Stomach (tissue), 9 donors: ENCODE data around the gene TBC1D10A. TPM values are rescaled to one million over a fixed set of nuclear protein-coding genes. Genes with fewer than 3 reads are reported as not detected.

ENCODE experiments used
- DNase-seq, 2 donors: peaks; one replicate each; pipeline versions ENCODE4 v3.0.0 to v3.0.0-alpha.2; 2013 to 2019
- H3K27ac ChIP-seq, 5 donors: fragments of 200-600 bp in 4 of 5; sonication (generic) in 4 of 5; one replicate each; pipeline ENCODE4 v1.5.1; 2013 to 2019; ENCODE audit warnings: mild to moderate bottlenecking in 1 of 5, moderate library complexity in 1 of 5
- H3K27me3 ChIP-seq, 3 donors: fragments of 200-600 bp; sonication (generic); one replicate each; pipeline ENCODE4 v1.5.1; 2017 to 2019; ENCODE audit warnings: mixed run types in 1 of 3
- H3K36me3 ChIP-seq, 4 donors: fragments of 200-600 bp; sonication (generic); 1 replicate in 3 of 4; 2 replicates in 1 of 4; pipeline ENCODE4 v1.5.1; 2016 to 2019
- H3K4me1 ChIP-seq, 4 donors: fragments of 200-600 bp; sonication (generic); one replicate each; pipeline ENCODE4 v1.5.1; 2016 to 2019
- H3K4me3 ChIP-seq, 4 donors: fragments of 200-600 bp; sonication (generic) in 3 of 4; one replicate each; pipeline ENCODE4 v1.5.1; 2016 to 2019; ENCODE audit warnings: mild to moderate bottlenecking in 1 of 4
- H3K9me3 ChIP-seq, 4 donors: fragments of 200-600 bp; sonication (generic); one replicate each; pipeline ENCODE4 v1.5.1; 2016 to 2019
- EP300 ChIP-seq: sonication (generic); formaldehyde crosslinking; IDR thresholded peaks from one replicate; pipeline ENCODE4 v1.6.1; 2017; ENCODE audit warnings: antibody characterized with exemption
- POLR2A ChIP-seq, 4 donors: fragments of 450-650 bp; IDR thresholded peaks; one replicate each; pipeline ENCODE4 v1.6.1; 2016; ENCODE audit warnings: antibody characterized with exemption in 4 of 4, control low read depth in 2 of 4, mild to moderate bottlenecking in 1 of 4, moderate library complexity in 1 of 4
- POLR2AphosphoS5 ChIP-seq, 3 donors: sonication (generic); formaldehyde crosslinking; IDR thresholded peaks; one replicate each; pipeline ENCODE4 v1.6.1; 2016; ENCODE audit warnings: antibody characterized with exemption in 3 of 3
- WGBS, 5 donors: extraction: QIAGEN DNeasy Blood & Tissue Kit in 3 of 5; methylation state at CpG; one replicate each; pipeline versions ENCODE4 v1.1.5 to v1.1.7; 2013 to 2018; 5-methylcytosine and 5-hydroxymethylcytosine counted together
- intact Hi-C: fragments of 100-400 bp; cut with DNase I; formaldehyde crosslinking; loops from one replicate; pipeline ENCODE4 v1.15.1; 2023; ENCODE audit warnings: low total_unique reads
- polyA plus RNA-seq, 3 donors: library from polyadenylated mRNA; stranded (reverse); fragments of 200-250 nt; gene quantifications; one replicate each; pipeline ENCODE4 v1.2.3, GENCODE V29; 2013
- total RNA-seq, 5 donors: library from RNA; depleted of rRNA; stranded (reverse); fragments of >200 nt; gene quantifications; one replicate each; pipeline versions ENCODE4 v1.1.0 to v1.2.3, GENCODE V29; 2014 to 2016
- TF ChIP-seq, protein P1 (sequence below), 7 experiments: fragments of 450-650 bp in 4 of 7; fragments of 200-600 bp in 3 of 7; sonication (generic) in 3 of 7; IDR thresholded peaks; one replicate each; pipeline ENCODE4 v1.5.1; 2016 to 2019; ENCODE audit warnings: antibody characterized with exemption in 7 of 7, control low read depth in 2 of 7, mild to moderate bottlenecking in 1 of 7
- donor health status: healthy with polysubstance abuse.
- donor health status: Bipolar disorder and iron deficiency.
- donor health status: healthy.

The TBC1D10A gene
- total and polyA plus RNA-seq, 8 donors = 2.2 to 24.5 (median 18.0) TPM

DNA sequence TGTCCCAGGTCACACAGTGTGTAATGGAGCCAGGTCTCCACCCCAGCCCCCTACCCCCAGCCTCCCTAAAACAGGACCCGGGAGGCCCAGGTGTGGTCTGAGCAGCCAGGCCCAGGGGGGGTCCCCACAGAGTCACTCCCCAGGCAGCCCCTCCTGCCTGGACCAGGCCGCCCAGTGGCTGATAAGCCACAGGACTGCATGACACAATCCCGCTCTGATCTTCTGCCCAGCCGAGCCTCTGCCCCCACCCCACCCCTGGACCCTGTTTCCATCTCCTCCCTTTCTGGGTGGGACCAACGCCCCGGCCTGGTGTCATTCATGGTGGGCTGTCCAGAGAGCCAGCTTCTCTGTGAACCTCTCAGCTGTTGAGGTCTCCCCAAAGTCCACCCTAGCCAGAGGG, 72.4 kb downstream of the TBC1D10A start:
- Histone ChIP-seq H3K27ac (peak overlapping the region in 2 of 5 donors; percentile 13 to 62), H3K9me3 (no peaks in the 10 kb centered on the region), H3K4me1 (peaks cover 22 to 70% (median 33%) of the 10 kb centered on the region in 4 donors), H3K4me3 (no peak overlapping the region), H3K27me3 (peaks cover 0 to 4% (median 0%) of the 10 kb centered on the region in 3 donors), H3K36me3 (no peaks in the 10 kb centered on the region)
- 70 to 89% (median 82%) methylated on average over 6 of the region's 6 CpGs for WGBS, 5 donors
- intact Hi-C loops = loop anchor here (5.0 kb wide), 1 partner anchor 142 kb away; no protein-coding TSS in a partner anchor
- TF ChIP-seq EP300 (no peak), POLR2AphosphoS5 (IDR thresholded peaks at IDR 0.05) (no peak), POLR2A (IDR thresholded peaks at IDR 0.05) (no peak)
- TF ChIP-seq, protein P1, sequence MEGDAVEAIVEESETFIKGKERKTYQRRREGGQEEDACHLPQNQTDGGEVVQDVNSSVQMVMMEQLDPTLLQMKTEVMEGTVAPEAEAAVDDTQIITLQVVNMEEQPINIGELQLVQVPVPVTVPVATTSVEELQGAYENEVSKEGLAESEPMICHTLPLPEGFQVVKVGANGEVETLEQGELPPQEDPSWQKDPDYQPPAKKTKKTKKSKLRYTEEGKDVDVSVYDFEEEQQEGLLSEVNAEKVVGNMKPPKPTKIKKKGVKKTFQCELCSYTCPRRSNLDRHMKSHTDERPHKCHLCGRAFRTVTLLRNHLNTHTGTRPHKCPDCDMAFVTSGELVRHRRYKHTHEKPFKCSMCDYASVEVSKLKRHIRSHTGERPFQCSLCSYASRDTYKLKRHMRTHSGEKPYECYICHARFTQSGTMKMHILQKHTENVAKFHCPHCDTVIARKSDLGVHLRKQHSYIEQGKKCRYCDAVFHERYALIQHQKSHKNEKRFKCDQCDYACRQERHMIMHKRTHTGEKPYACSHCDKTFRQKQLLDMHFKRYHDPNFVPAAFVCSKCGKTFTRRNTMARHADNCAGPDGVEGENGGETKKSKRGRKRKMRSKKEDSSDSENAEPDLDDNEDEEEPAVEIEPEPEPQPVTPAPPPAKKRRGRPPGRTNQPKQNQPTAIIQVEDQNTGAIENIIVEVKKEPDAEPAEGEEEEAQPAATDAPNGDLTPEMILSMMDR (IDR thresholded peaks at IDR 0.05) = no peak
- no peak for DNase-seq

DNA sequence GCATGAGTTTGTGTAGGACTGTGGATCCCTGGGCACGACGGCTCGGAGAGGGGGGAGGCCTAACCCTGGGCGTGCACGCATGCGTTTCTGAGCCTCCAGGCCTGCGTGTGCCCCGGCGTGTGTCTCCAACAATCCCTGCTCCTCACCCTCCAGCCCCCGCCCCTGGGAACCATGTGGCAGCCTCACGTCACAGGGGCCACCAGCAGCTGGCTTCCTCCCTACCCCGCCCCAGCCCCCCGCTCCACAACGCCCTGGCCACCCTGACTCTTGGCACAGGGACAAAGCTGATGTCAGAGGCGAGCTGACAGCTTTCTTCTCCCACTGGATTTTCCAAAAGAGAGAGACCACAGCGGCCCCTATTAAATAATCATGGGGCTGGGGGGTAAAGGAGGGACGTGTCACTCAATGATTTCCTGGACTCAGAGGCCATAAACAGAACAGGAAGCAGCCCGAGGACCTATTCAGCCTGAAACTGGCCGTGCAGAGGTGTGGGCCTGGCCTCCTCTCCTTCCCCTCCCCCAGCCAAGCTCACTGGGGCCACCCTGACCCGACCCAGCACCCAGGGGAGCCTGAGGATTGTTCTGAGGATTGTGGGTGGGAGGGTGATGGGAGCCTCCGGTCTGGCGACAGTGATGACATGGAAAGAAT, 73.4 kb downstream of the TBC1D10A start:
- 15 to 42% (median 27%) methylated on average over 21 to 22 of the region's 22 CpGs for WGBS, 5 donors
- TF ChIP-seq EP300 (no peak), POLR2A (IDR thresholded peaks at IDR 0.05) (no peak)
- TF ChIP-seq, protein P1 (IDR thresholded peaks at IDR 0.05) = no peak
- no peaks in the 10 kb centered on the region for H3K9me3 ChIP-seq
- H3K4me1 ChIP-seq = peaks cover 27 to 73% (median 42%) of the 10 kb centered on the region in 4 donors
- peak; percentile 43 to 92 for DNase-seq
- H3K27me3 ChIP-seq = peaks cover 0 to 14% (median 0%) of the 10 kb centered on the region in 3 donors
- intact Hi-C loops = loop anchor here (5.0 kb wide), 1 partner anchor 141 kb away; no protein-coding TSS in a partner anchor
- no peak overlapping the region for H3K4me3 ChIP-seq
- no peaks in the 10 kb centered on the region for H3K36me3 ChIP-seq
- peak overlapping the region; percentile 7 to 64 (median 57) for H3K27ac ChIP-seq

DNA sequence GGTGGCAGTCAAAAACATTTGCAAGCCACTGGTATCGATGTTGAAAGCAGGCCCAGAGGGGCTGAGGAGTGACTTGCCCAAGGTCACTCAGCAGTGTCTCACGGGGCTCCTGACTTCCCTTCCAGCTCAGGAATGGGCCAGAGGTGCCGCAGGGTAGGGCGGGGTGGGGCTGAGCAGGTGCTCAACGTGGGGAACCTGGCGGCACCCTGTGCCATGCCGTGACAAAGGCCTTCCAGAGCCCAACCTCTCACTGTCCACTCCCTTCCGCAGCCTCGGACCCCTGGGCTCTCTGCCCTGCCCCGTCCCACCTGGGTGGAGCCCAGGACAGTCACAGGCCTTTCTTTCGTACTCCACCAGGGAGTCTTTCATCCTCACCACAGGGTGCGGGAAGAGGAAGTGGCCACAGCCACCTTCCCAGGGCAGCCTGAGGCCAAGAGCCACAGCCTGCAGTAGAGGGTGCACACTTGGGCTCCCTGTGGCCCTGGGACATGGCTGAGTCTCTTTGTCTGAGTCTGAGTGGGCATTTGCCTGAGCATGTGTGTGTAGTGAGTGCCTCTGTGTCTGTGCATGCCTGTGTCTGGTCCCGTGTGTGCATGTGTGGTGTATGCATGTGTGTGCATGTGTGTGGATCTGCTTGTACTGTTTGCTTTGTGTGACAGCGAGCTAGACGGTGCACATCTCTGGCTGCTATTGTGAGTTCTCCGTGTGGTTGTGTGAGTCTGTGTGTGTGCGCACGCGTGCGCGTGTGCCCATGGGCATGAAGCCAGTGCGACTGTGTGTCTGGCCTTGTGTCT, 74.1 kb downstream of the TBC1D10A start:
- TF ChIP-seq POLR2AphosphoS5 (IDR thresholded peaks at IDR 0.05) (no peak), EP300 (no peak), POLR2A (IDR thresholded peaks at IDR 0.05) (no peak)
- TF ChIP-seq, protein P1 (IDR thresholded peaks at IDR 0.05) = no peak
- Histone ChIP-seq H3K36me3 (no peaks in the 10 kb centered on the region), H3K4me3 (no peak overlapping the region), H3K27ac (peak overlapping the region; percentile 7 to 64 (median 57)), H3K4me1 (peaks cover 27 to 73% (median 42%) of the 10 kb centered on the region in 4 donors), H3K9me3 (no peaks in the 10 kb centered on the region), H3K27me3 (peaks cover 0 to 22% (median 0%) of the 10 kb centered on the region in 3 donors)
- intact Hi-C loops = loop anchor here (5.0 kb wide), 1 partner anchor 140 kb away; no protein-coding TSS in a partner anchor
- WGBS, 5 donors = 52 to 64% (median 62%) methylated on average over 22 of the region's 22 CpGs
- peak; percentile 41 to 70 for DNase-seq

DNA sequence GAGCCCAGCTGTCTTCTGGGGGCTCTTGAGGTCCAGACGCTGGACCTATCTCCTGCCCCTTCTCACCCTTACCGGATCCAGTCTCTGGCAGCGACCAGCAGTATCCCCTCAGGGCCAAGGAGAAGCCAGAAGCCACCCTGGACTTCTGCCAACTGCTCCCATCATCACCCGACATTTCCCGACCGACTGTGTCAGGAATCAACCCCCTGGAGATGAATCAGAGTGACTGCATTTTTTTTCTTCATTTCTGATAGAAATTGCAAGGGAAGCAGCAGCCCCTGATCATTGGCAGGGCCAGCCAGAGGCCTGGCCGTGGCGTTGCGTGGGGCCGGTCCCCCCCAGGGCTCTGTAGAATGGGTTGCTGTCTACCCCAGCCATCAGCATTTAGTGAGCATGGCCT, 75.0 kb downstream of the TBC1D10A start:
- Histone ChIP-seq H3K36me3 (no peaks in the 10 kb centered on the region), H3K9me3 (no peaks in the 10 kb centered on the region), H3K4me1 (peaks cover 27 to 81% (median 48%) of the 10 kb centered on the region in 4 donors), H3K27ac (peak overlapping the region in 2 of 5 donors; percentile 9 to 62), H3K27me3 (peaks cover 0 to 30% (median 6%) of the 10 kb centered on the region in 3 donors), H3K4me3 (no peak overlapping the region)
- no peak for DNase-seq
- intact Hi-C loops = loop anchor here (5.0 kb wide), 1 partner anchor 139 kb away; no protein-coding TSS in a partner anchor
- TF ChIP-seq, protein P1 (IDR thresholded peaks at IDR 0.05) = no peak
- no peak for TF ChIP-seq EP300
- TF ChIP-seq POLR2A (IDR thresholded peaks at IDR 0.05) = no peak
- no peak for TF ChIP-seq POLR2AphosphoS5 (IDR thresholded peaks at IDR 0.05)
- WGBS, 5 donors = 72 to 82% (median 80%) methylated on average over 10 of the region's 10 CpGs
